ENCODE results near the gene DIAPH2. TPM values are rescaled to one million over a fixed set of nuclear protein-coding genes. Genes with fewer than 3 reads are reported as not detected.

The DIAPH2 gene
- total RNA-seq, 4 donors from 2014 or later, result 39.5 to 61.0 (median 56.5) TPM

DNA sequence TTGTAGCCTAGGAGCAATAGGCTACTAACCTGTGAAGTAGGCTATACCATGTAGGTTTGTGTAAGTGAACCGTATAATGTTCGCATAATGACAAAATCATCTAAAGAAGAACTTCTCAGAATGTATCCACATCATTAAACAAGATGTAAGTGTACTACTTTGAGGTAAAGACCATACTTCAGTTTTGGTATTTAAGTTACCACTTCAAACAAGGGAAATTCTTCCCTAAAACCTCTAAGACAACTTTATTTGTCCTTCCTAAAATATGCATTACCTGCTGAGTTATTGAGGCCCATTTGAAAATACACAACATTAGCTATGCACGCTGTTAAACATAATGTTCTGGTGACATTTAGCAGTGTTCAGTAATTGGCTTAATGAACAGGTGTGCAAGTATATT, 381.7 kb downstream of the DIAPH2 start:
- Histone ChIP-seq H3K36me3 (no peaks in the 10 kb centered on the region), H3K27me3 (no peaks in the 10 kb centered on the region), H3K27ac (no peak overlapping the region), H3K9me3 (no peaks in the 10 kb centered on the region), H3K4me3 (no peak overlapping the region), H3K4me1 (no peaks in the 10 kb centered on the region)
- TF ChIP-seq POLR2AphosphoS5 (IDR thresholded peaks at IDR 0.05) (no peak), EP300 (IDR thresholded peaks at IDR 0.05; ENCODE audit: low read depth) (no peak), POLR2A (IDR thresholded peaks at IDR 0.05) (no peak)
- TF ChIP-seq, protein P1, sequence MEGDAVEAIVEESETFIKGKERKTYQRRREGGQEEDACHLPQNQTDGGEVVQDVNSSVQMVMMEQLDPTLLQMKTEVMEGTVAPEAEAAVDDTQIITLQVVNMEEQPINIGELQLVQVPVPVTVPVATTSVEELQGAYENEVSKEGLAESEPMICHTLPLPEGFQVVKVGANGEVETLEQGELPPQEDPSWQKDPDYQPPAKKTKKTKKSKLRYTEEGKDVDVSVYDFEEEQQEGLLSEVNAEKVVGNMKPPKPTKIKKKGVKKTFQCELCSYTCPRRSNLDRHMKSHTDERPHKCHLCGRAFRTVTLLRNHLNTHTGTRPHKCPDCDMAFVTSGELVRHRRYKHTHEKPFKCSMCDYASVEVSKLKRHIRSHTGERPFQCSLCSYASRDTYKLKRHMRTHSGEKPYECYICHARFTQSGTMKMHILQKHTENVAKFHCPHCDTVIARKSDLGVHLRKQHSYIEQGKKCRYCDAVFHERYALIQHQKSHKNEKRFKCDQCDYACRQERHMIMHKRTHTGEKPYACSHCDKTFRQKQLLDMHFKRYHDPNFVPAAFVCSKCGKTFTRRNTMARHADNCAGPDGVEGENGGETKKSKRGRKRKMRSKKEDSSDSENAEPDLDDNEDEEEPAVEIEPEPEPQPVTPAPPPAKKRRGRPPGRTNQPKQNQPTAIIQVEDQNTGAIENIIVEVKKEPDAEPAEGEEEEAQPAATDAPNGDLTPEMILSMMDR (IDR thresholded peaks at IDR 0.05), result no peak
- in situ Hi-C loops (cut with MboI; ENCODE audit: low pct_ligation_motif_present in 1 of 4, low pct_unique_long_range_greater_than_20kb in 1 of 4, low sequenced_read_pairs in 3 of 4), result no loop called here
- intact Hi-C loops (cut with DNase I; ENCODE audit: low total_unique reads), result no loop called here
- WGBS, 2 donors (ENCODE audit: low coverage in 1 of 2), result 78% methylated on average over 3 of the region's 3 CpGs; no CpG with 5 or more reads in 1 of the 2 donors
- no peak for DNase-seq

DNA sequence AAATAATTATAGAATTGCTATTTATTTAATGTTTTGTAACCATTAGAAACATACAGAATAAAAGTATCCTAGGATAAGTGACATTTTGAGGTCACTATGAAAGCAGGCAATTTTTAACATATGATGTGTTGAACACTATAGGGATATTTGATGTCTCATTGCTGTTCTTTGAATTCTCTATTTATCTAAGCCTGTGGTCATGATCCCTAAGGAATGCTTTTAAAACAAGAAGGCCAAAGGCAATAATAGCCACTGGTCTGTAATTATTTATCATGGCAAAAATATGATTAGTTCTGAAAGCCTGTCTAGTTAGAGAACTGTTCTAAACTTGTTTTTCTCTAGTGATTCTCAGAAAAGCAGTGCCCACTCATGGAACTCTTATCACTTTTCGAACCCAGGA, 385.7 kb downstream of the DIAPH2 start:
- H3K27me3 ChIP-seq, result no peaks in the 10 kb centered on the region
- H3K4me1 ChIP-seq, result no peaks in the 10 kb centered on the region
- no peak overlapping the region for H3K4me3 ChIP-seq
- 50 to 75% methylated on average over 1 of the region's 1 CpG for WGBS, 2 donors (ENCODE audit: low coverage in 1 of 2)
- in situ Hi-C loops (cut with MboI; ENCODE audit: low pct_ligation_motif_present in 1 of 4, low pct_unique_long_range_greater_than_20kb in 1 of 4, low sequenced_read_pairs in 3 of 4) (no loop called here), intact Hi-C loops (cut with DNase I; ENCODE audit: low total_unique reads) (no loop called here)
- no peaks in the 10 kb centered on the region for H3K36me3 ChIP-seq
- H3K9me3 ChIP-seq, result no peaks in the 10 kb centered on the region
- DNase-seq, result no peak
- no peak overlapping the region for H3K27ac ChIP-seq
- TF ChIP-seq, protein P1 (IDR thresholded peaks at IDR 0.05), result no peak
- TF ChIP-seq POLR2AphosphoS5 (IDR thresholded peaks at IDR 0.05) (no peak), POLR2A (IDR thresholded peaks at IDR 0.05) (no peak), EP300 (IDR thresholded peaks at IDR 0.05; ENCODE audit: low read depth) (no peak)

DNA sequence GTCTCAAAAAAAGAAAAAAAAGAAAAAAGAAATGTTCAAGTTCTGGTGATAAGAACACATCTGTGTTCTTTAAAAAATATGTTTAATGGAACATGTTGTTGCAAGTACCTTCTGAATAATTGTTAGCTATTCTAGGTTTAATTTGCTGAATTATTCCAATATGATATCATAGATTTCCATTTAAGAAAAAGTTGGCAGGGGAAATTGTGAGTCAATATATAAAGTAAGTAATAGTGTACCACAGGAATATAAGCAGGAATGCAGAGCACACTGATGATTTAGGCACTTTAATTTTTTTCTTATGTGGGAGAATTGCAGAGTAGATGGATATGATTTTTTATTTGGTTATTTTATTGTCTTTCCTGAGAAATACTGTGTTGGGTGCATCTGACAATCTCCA, 389.8 kb downstream of the DIAPH2 start:
- no peaks in the 10 kb centered on the region for H3K9me3 ChIP-seq
- in situ Hi-C loops (cut with MboI; ENCODE audit: low pct_ligation_motif_present in 1 of 4, low pct_unique_long_range_greater_than_20kb in 1 of 4, low sequenced_read_pairs in 3 of 4), result no loop called here
- no peak overlapping the region for H3K27ac ChIP-seq
- DNase-seq, result no peak
- intact Hi-C loops (cut with DNase I; ENCODE audit: low total_unique reads), result no loop called here
- TF ChIP-seq POLR2A (IDR thresholded peaks at IDR 0.05), result no peak
- no peak for TF ChIP-seq EP300 (IDR thresholded peaks at IDR 0.05; ENCODE audit: low read depth)
- TF ChIP-seq POLR2AphosphoS5 (IDR thresholded peaks at IDR 0.05), result no peak
- TF ChIP-seq, protein P1 (IDR thresholded peaks at IDR 0.05), result no peak
- no peaks in the 10 kb centered on the region for H3K36me3 ChIP-seq
- no peak overlapping the region for H3K4me3 ChIP-seq
- H3K4me1 ChIP-seq, result no peaks in the 10 kb centered on the region
- H3K27me3 ChIP-seq, result no peaks in the 10 kb centered on the region

DNA sequence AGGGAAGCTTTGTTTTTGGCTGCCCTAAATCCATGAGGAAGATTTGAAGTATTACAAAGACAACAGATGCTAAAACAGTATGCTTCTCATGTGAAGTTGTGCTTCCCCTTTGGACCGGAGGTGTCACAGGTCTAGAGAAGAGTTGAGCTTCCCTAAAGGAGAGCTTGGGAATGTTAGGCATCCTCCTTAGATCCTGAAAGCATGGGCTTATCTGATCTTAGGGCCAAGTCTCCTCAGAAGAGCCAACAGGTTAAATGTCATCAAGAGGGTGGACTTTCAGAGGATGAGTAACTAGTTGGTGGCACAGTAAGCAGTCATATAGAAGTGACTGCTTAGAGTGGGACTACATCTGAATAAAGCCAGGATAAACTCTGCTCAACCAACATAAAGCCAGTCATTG, 404.5 kb downstream of the DIAPH2 start:
- no peak for DNase-seq
- in situ Hi-C loops (cut with MboI; ENCODE audit: low pct_ligation_motif_present in 1 of 4, low pct_unique_long_range_greater_than_20kb in 1 of 4, low sequenced_read_pairs in 3 of 4) (no loop called here), intact Hi-C loops (cut with DNase I; ENCODE audit: low total_unique reads) (no loop called here)
- no peak overlapping the region for H3K4me3 ChIP-seq
- no peaks in the 10 kb centered on the region for H3K36me3 ChIP-seq
- H3K27me3 ChIP-seq, result no peaks in the 10 kb centered on the region
- no peaks in the 10 kb centered on the region for H3K9me3 ChIP-seq
- 92 to 100% methylated on average over 1 of the region's 1 CpG for WGBS, 2 donors (ENCODE audit: low coverage in 1 of 2)
- TF ChIP-seq POLR2AphosphoS5 (IDR thresholded peaks at IDR 0.05) (no peak), EP300 (IDR thresholded peaks at IDR 0.05; ENCODE audit: low read depth) (no peak), POLR2A (IDR thresholded peaks at IDR 0.05) (no peak)
- TF ChIP-seq, protein P1 (IDR thresholded peaks at IDR 0.05), result no peak
- H3K27ac ChIP-seq, result no peak overlapping the region
- H3K4me1 ChIP-seq, result no peaks in the 10 kb centered on the region
